ENCODE results near the gene PHIP. TPM values are rescaled to one million over a fixed set of nuclear protein-coding genes. Genes with fewer than 3 reads are reported as not detected.
"Not testable (repeated sequence)": the region's sequence is repeated elsewhere in the genome, so short reads cannot be mapped to it uniquely, and the experiment has no call there.

Gene PHIP
- total RNA-seq, 6 experiments from 2014 or later = 15.7 to 18.7 (median 17.6) TPM

- H3K9me3 Mint-ChIP-seq = no peaks in the 10 kb centered on the region
- H3K36me3 Mint-ChIP-seq (ENCODE audit: low read depth) = peaks cover 34% of the 10 kb centered on the region
Measured at GRCh38 chr6:78942446-78942845, 135.6 kb downstream of the PHIP start.

GRCh38 chr6:78936515-78936914 is 141.5 kb downstream of the PHIP start:
- peaks cover 15% of the 10 kb centered on the region for H3K36me3 Mint-ChIP-seq (ENCODE audit: low read depth)
- no peak overlapping the region for H3K4me3 Mint-ChIP-seq
- H3K4me1 Mint-ChIP-seq (ENCODE audit: low read depth) = no peaks in the 10 kb centered on the region
- no peak for DNase-seq
- no peak overlapping the region for H3K27ac Mint-ChIP-seq
- no peaks in the 10 kb centered on the region; the same call in 1 of the 2 replicates for H3K27me3 Mint-ChIP-seq (ENCODE audit: insufficient read depth)
- TF ChIP-seq CTCF (IDR thresholded peaks at IDR 0.05) = no peak
- no peaks in the 10 kb centered on the region for H3K9me3 Mint-ChIP-seq

More at GRCh38 chr6:78942446-78942845, 135.6 kb downstream of the PHIP start:
- peaks cover 22% of the 10 kb centered on the region for H3K4me1 Mint-ChIP-seq (ENCODE audit: low read depth)
- TF ChIP-seq CTCF (IDR thresholded peaks at IDR 0.05) = no peak
- no peak overlapping the region for H3K27ac Mint-ChIP-seq
- no peaks in the 10 kb centered on the region for H3K27me3 Mint-ChIP-seq (ENCODE audit: insufficient read depth)
- H3K4me3 Mint-ChIP-seq = no peak overlapping the region
- peak; percentile 9 for DNase-seq

GRCh38 chr6:78935553-78935952 is 142.5 kb downstream of the PHIP start:
- no peaks in the 10 kb centered on the region for H3K9me3 Mint-ChIP-seq
- no peaks in the 10 kb centered on the region; the same call in 1 of the 2 replicates for H3K27me3 Mint-ChIP-seq (ENCODE audit: insufficient read depth)
- H3K36me3 Mint-ChIP-seq (ENCODE audit: low read depth) = peaks cover 8% of the 10 kb centered on the region
- H3K27ac Mint-ChIP-seq = no peak overlapping the region
- H3K4me1 Mint-ChIP-seq (ENCODE audit: low read depth) = no peaks in the 10 kb centered on the region
- no peak overlapping the region for H3K4me3 Mint-ChIP-seq
- TF ChIP-seq CTCF (IDR thresholded peaks at IDR 0.05) = no peak
- DNase-seq = no peak

- Mint-ChIP-seq H3K4me1 (ENCODE audit: low read depth) (no peaks in the 10 kb centered on the region), H3K27me3 (ENCODE audit: insufficient read depth) (peaks cover 1% of the 10 kb centered on the region), H3K27ac (no peak overlapping the region), H3K4me3 (no peak overlapping the region), H3K9me3 (peaks cover 9% of the 10 kb centered on the region), H3K36me3 (ENCODE audit: low read depth) (0 out of 2 replicates have a peak, but pooled peaks cover 5% of the 10 kb centered on the region)
- no peak for DNase-seq
- TF ChIP-seq CTCF (IDR thresholded peaks at IDR 0.05) = no peak
Measured at GRCh38 chr6:78925317-78925716, 152.7 kb downstream of the PHIP start.

- H3K4me3 Mint-ChIP-seq; DNase-seq; H3K4me1 Mint-ChIP-seq (ENCODE audit: low read depth); H3K27me3 Mint-ChIP-seq (ENCODE audit: insufficient read depth); H3K27ac Mint-ChIP-seq: not testable (repeated sequence)
- Mint-ChIP-seq H3K36me3 (ENCODE audit: low read depth) (peaks cover 13% of the 10 kb centered on the region; the same call in 1 of the 2 replicates), H3K9me3 (peaks cover 27% of the 10 kb centered on the region)
Measured at GRCh38 chr6:78921168-78921567, 156.9 kb downstream of the PHIP start.

GRCh38 chr6:78917788-78918187 is 160.3 kb downstream of the PHIP start:
- Mint-ChIP-seq H3K36me3 (ENCODE audit: low read depth) (peaks cover 13% of the 10 kb centered on the region; the same call in 1 of the 2 replicates), H3K9me3 (peaks cover 27% of the 10 kb centered on the region), H3K4me3 (no peak overlapping the region), H3K4me1 (ENCODE audit: low read depth) (no peaks in the 10 kb centered on the region), H3K27ac (no peak overlapping the region), H3K27me3 (ENCODE audit: insufficient read depth) (no peaks in the 10 kb centered on the region; the same call in 1 of the 2 replicates)
- TF ChIP-seq CTCF (IDR thresholded peaks at IDR 0.05) = no peak
- DNase-seq = no peak

Measured in HFFc6 (cell line).